ACHN (cell line): ENCODE results near the gene TNFRSF12A.
"Not testable (repeated sequence)": the region's sequence is repeated elsewhere in the genome, so short reads cannot be mapped to it uniquely, and the experiment has no call there.

Experiments used
- DNase-seq: peaks from one replicate; pipeline ENCODE4 v3.0.0-alpha.2; 2015
- in situ Hi-C: cut with HindIII; loops from 2 replicates; pipeline ENCODE4 v1.10.0; 2017; ENCODE audit warnings: low sequenced_read_pairs, low pct_ligation_motif_present, low pct_unique_long_range_greater_than_20kb

Gene TNFRSF12A

GRCh38 chr16:3035972-3036725, 16.0 kb downstream of the TNFRSF12A start:
- no peak for DNase-seq
- in situ Hi-C loops: no loop called here

- no peak for DNase-seq
- in situ Hi-C loops: no loop called here
These were observed 16.7 kb downstream of the TNFRSF12A start, which contains the start of gene BICDL2 for GRCh38 chr16:3036726-3037315. Gene BICDL2, minus strand, starts transcription at chr16:3036944. Its CDS starts 1,448 bp downstream, at chr16:3035496.

GRCh38 chr16:3038256-3038655, 18.1 kb downstream of the TNFRSF12A start:
- in situ Hi-C loops: no loop called here
- DNase-seq: no peak

GRCh38 chr16:3038896-3039295, 18.7 kb downstream of the TNFRSF12A start:
- DNase-seq: no peak
- in situ Hi-C loops: no loop called here

GRCh38 chr16:3042376-3042775, 22.2 kb downstream of the TNFRSF12A start:
- DNase-seq: no peak
- in situ Hi-C loops: no loop called here

- in situ Hi-C loops: no loop called here
These were observed 24.5 kb downstream of the TNFRSF12A start for GRCh38 chr16:3044708-3045107.

GRCh38 chr16:3045758-3046640, 25.8 kb downstream of the TNFRSF12A start, which contains the start of gene MMP25:
Gene MMP25, plus strand, starts transcription at chr16:3046561. Its CDS starts 357 bp downstream, at chr16:3046918.
- no peak for DNase-seq

More at GRCh38 chr16:3044708-3045107, 24.5 kb downstream of the TNFRSF12A start:
- DNase-seq: no peak

GRCh38 chr16:3046641-3047386, 26.6 kb downstream of the TNFRSF12A start:
- no peak for DNase-seq
- in situ Hi-C loops: no loop called here

More at GRCh38 chr16:3045758-3046640, 25.8 kb downstream of the TNFRSF12A start, which contains the start of gene MMP25:
- in situ Hi-C loops: no loop called here

- DNase-seq: no peak
- in situ Hi-C loops: no loop called here
These were observed 27.2 kb downstream of the TNFRSF12A start for GRCh38 chr16:3047387-3047720.

- in situ Hi-C loops: no loop called here
- no peak for DNase-seq
These were observed 29.8 kb downstream of the TNFRSF12A start for GRCh38 chr16:3049921-3050481.

GRCh38 chr16:3050487-3050886, 30.3 kb downstream of the TNFRSF12A start:
- in situ Hi-C loops: no loop called here
- DNase-seq: no peak

- no peak for DNase-seq
- in situ Hi-C loops: no loop called here
These were observed 30.8 kb downstream of the TNFRSF12A start for GRCh38 chr16:3051009-3051408.

GRCh38 chr16:3051494-3051893, 31.3 kb downstream of the TNFRSF12A start:
- no peak for DNase-seq

GRCh38 chr16:3052571-3053329, 32.6 kb downstream of the TNFRSF12A start:
- DNase-seq, in situ Hi-C loops: not testable (repeated sequence)

More at GRCh38 chr16:3051494-3051893, 31.3 kb downstream of the TNFRSF12A start:
- in situ Hi-C loops: no loop called here

- DNase-seq, in situ Hi-C loops: not testable (repeated sequence)
These were observed 33.2 kb downstream of the TNFRSF12A start for GRCh38 chr16:3053330-3053710.

GRCh38 chr16:3054965-3055733, 35.0 kb downstream of the TNFRSF12A start:
- in situ Hi-C loops: no loop called here
- no peak for DNase-seq

GRCh38 chr16:3055734-3056115, 35.6 kb downstream of the TNFRSF12A start:
- DNase-seq, in situ Hi-C loops: not testable (repeated sequence)
